ENCODE measurements around the gene MICAL3.

DNA sequence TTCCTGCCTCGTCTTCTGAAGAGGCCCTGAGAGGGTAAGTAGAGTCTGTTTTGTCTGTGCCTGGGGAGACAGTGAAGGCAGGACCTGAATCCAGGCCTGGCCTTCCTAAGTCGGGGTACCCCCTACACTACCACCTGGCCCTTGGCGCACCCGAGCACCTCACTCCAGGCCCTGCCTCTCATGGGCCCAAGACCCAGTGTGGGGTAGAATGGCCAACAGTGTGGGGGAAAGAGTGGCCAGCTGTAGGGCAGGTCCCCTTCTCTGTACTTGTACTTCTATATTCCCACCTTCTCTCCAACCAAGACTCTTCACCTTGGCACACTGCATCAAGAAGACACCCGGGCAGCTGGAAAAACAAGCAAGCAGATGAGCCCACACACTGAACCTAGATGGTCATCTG lies 227.7 kb downstream of the MICAL3 start:
- TF ChIP-seq, protein P1, sequence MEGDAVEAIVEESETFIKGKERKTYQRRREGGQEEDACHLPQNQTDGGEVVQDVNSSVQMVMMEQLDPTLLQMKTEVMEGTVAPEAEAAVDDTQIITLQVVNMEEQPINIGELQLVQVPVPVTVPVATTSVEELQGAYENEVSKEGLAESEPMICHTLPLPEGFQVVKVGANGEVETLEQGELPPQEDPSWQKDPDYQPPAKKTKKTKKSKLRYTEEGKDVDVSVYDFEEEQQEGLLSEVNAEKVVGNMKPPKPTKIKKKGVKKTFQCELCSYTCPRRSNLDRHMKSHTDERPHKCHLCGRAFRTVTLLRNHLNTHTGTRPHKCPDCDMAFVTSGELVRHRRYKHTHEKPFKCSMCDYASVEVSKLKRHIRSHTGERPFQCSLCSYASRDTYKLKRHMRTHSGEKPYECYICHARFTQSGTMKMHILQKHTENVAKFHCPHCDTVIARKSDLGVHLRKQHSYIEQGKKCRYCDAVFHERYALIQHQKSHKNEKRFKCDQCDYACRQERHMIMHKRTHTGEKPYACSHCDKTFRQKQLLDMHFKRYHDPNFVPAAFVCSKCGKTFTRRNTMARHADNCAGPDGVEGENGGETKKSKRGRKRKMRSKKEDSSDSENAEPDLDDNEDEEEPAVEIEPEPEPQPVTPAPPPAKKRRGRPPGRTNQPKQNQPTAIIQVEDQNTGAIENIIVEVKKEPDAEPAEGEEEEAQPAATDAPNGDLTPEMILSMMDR (IDR thresholded peaks at IDR 0.05; ENCODE audit: low read length), result no peak
- TF ChIP-seq EZH2phosphoT487 (IDR thresholded peaks at IDR 0.05; ENCODE audit: low read length), result no peak

All from MM.1S (cell line).